ENCODE data around the gene LHX1.

Gene LHX1

GRCh38 chr17:36975922-36976515, 38.7 kb downstream of the LHX1 start:
- DNase-seq = no peak

GRCh38 chr17:36977066-36977465, 39.8 kb downstream of the LHX1 start:
- no peak for DNase-seq

- no peak for DNase-seq
Observed at GRCh38 chr17:36977568-36977967, 40.3 kb downstream of the LHX1 start.

GRCh38 chr17:36978810-36979564, 41.7 kb downstream of the LHX1 start:
- DNase-seq = no peak

- no peak for DNase-seq
Observed at GRCh38 chr17:36979565-36979941, 42.3 kb downstream of the LHX1 start.

GRCh38 chr17:36980280-36980761, 43.0 kb downstream of the LHX1 start:
- no peak for DNase-seq

- DNase-seq = no peak
Observed at GRCh38 chr17:36983618-36984017, 46.3 kb downstream of the LHX1 start.

- no peak for DNase-seq
Observed at GRCh38 chr17:36989173-36989572, 51.9 kb downstream of the LHX1 start.

- DNase-seq = no peak
Observed at GRCh38 chr17:36992701-36993100, 55.4 kb downstream of the LHX1 start.

GRCh38 chr17:36993227-36993626, 56.0 kb downstream of the LHX1 start:
- no peak for DNase-seq

Measured in activated effector memory CD4-positive, alpha-beta T cell treated with anti-CD3 and anti-CD28 coated beads, Interleukin-2, amount 50 U/mL, for 16 hours (primary cell).